T-helper 2 cell (primary cell): Measurements from ENCODE around the gene HNRNPLL.
"Not testable (repeated sequence)": the region's sequence is repeated elsewhere in the genome, so short reads cannot be mapped to it uniquely, and the experiment has no call there.

Experiments used
- DNase-seq, 5 experiments: peaks; one replicate each; pipeline versions ENCODE4 v3.0.0 to v3.0.0-alpha.2; 2012 to 2022

The HNRNPLL gene

GRCh38 chr2:38619458-38620164 lies 16.9 kb upstream of the HNRNPLL start:
- no peak for DNase-seq

- DNase-seq, result no peak
Measured at GRCh38 chr2:38617301-38617700, 14.6 kb upstream of the HNRNPLL start.

- DNase-seq, result peak in 1 of 5 experiments; percentile 73
Measured at GRCh38 chr2:38615237-38615636, 12.5 kb upstream of the HNRNPLL start.

- no peak for DNase-seq
Measured at GRCh38 chr2:38613849-38614213, 11.1 kb upstream of the HNRNPLL start.

- no peak for DNase-seq
Measured at GRCh38 chr2:38613126-38613848, 10.6 kb upstream of the HNRNPLL start.

GRCh38 chr2:38610851-38611801 lies 8.4 kb upstream of the HNRNPLL start:
- DNase-seq, result peak in 1 of 5 experiments; percentile 57

- not testable (repeated sequence) for DNase-seq
Measured at GRCh38 chr2:38609246-38609645, 6.5 kb upstream of the HNRNPLL start.

GRCh38 chr2:38608755-38609154 lies 6.0 kb upstream of the HNRNPLL start:
- DNase-seq, result no peak

- DNase-seq, result no peak
Measured at GRCh38 chr2:38605298-38605830, 2.6 kb upstream of the HNRNPLL start.

- peak in 4 of 5 experiments; percentile 65 to 94 (median 75) for DNase-seq
Measured at GRCh38 chr2:38603402-38604290, 918 bp upstream of the HNRNPLL start.

- DNase-seq, result peak; percentile 15 to 53 (median 28)
Measured at GRCh38 chr2:38602136-38602731, 494 bp downstream of the HNRNPLL start.

GRCh38 chr2:38601463-38602135 lies 1.1 kb downstream of the HNRNPLL start:
- DNase-seq, result peak in 1 of 5 experiments; percentile 56

- DNase-seq, result no peak
Measured at GRCh38 chr2:38600921-38601455, 1.7 kb downstream of the HNRNPLL start.

- DNase-seq, result peak in 2 of 5 experiments; percentile 14 to 71
Measured at GRCh38 chr2:38600242-38600891, 2.4 kb downstream of the HNRNPLL start.

- no peak for DNase-seq
Measured at GRCh38 chr2:38599706-38600105, 3.0 kb downstream of the HNRNPLL start.

GRCh38 chr2:38598991-38599295 lies 3.8 kb downstream of the HNRNPLL start:
- no peak for DNase-seq

- peak in 1 of 5 experiments; percentile 62 for DNase-seq
Measured at GRCh38 chr2:38598200-38598990, 4.3 kb downstream of the HNRNPLL start.

GRCh38 chr2:38597115-38597514 lies 5.6 kb downstream of the HNRNPLL start:
- DNase-seq, result no peak

- no peak for DNase-seq
Measured at GRCh38 chr2:38596229-38596628, 6.5 kb downstream of the HNRNPLL start.
